GM19438 (cell line): Measurements from ENCODE around the gene PDE4B.
"Not testable (repeated sequence)": the region's sequence is repeated elsewhere in the genome, so short reads cannot be mapped to it uniquely, and the experiment has no call there.

Experiments used
- ATAC-seq: cut with Tn5 transposase; IDR thresholded peaks from one replicate; pipeline ENCODE4 v1.9.1; 2021; ENCODE audit warnings: low read depth; ENCODE audit not compliant: unreplicated experiment

The PDE4B gene

GRCh38 chr1:65948609-65949229 lies 156.0 kb downstream of the PDE4B start:
- no peak for ATAC-seq

- ATAC-seq: no peak
These were observed 156.5 kb downstream of the PDE4B start for GRCh38 chr1:65949230-65949626.

- no peak for ATAC-seq
These were observed 157.2 kb downstream of the PDE4B start for GRCh38 chr1:65949933-65950332.

GRCh38 chr1:65952696-65953095 lies 160.0 kb downstream of the PDE4B start:
- ATAC-seq: no peak

GRCh38 chr1:65953170-65953569 lies 160.5 kb downstream of the PDE4B start:
- no peak for ATAC-seq

GRCh38 chr1:65955071-65955470 lies 162.4 kb downstream of the PDE4B start:
- ATAC-seq: no peak

GRCh38 chr1:65955503-65955902 lies 162.8 kb downstream of the PDE4B start:
- ATAC-seq: no peak

- ATAC-seq: no peak
These were observed 166.1 kb downstream of the PDE4B start for GRCh38 chr1:65958561-65959350.

- no peak for ATAC-seq
These were observed 167.3 kb downstream of the PDE4B start for GRCh38 chr1:65959896-65960567.

GRCh38 chr1:65963156-65963888 lies 170.6 kb downstream of the PDE4B start:
- no peak for ATAC-seq

- ATAC-seq: no peak
These were observed 171.4 kb downstream of the PDE4B start for GRCh38 chr1:65964123-65964522.

GRCh38 chr1:65965112-65965996 lies 172.7 kb downstream of the PDE4B start:
- no peak for ATAC-seq

GRCh38 chr1:65967492-65967891 lies 174.8 kb downstream of the PDE4B start:
- not testable (repeated sequence) for ATAC-seq

- no peak for ATAC-seq
These were observed 178.9 kb downstream of the PDE4B start for GRCh38 chr1:65971547-65971946.

- no peak for ATAC-seq
These were observed 183.0 kb downstream of the PDE4B start for GRCh38 chr1:65975708-65976107.

GRCh38 chr1:65979136-65980044 lies 186.7 kb downstream of the PDE4B start:
- no peak for ATAC-seq

- no peak for ATAC-seq
These were observed 187.5 kb downstream of the PDE4B start for GRCh38 chr1:65980237-65980636.

- no peak for ATAC-seq
These were observed 190.8 kb downstream of the PDE4B start for GRCh38 chr1:65983500-65983899.
